GM12878 (cell line): ENCODE measurements around the gene TIMP4. TPM values are rescaled to one million over a fixed set of nuclear protein-coding genes. Genes with fewer than 3 reads are reported as not detected.

Experiments
- ATAC-seq: fragments of 200-7000 bp; cut with Tn5 transposase; 3 replicates; pipeline ENCODE4 v1.9.1; 2020; ENCODE audit warnings: mild to moderate bottlenecking, moderate library complexity
- BruUV-seq: library from RNA; stranded (reverse); fragments of 400-500 nt; replicated peaks from 2 replicates; lab custom pipeline; 2021; lab: Mats Ljungman, UMichigan
- CTCF ChIA-PET: fragments of 300-600 bp; sonication (Branson Sonifier 250); formaldehyde crosslinking; extraction: SDS; loops from one replicate; lab custom pipeline; 2021; ENCODE audit warnings: inconsistent platforms; lab: Yijun Ruan, JAX
- POLR2A ChIA-PET: fragments of 350-600 bp; formaldehyde crosslinking; extraction: SDS; loops from one replicate; lab custom pipeline; 2021; ENCODE audit warnings: inconsistent platforms; lab: Charles Lee
- RAD21 ChIA-PET: fragments of 300-600 bp; sonication (Branson Sonifier 250); formaldehyde crosslinking; loops from one replicate; lab custom pipeline; 2023; ENCODE audit warnings: antibody characterized with exemption; ENCODE audit not compliant: unreplicated experiment; lab: Charles Lee
- SMC1A ChIA-PET: fragments of 300-600 bp; sonication (Branson Sonifier 250); formaldehyde crosslinking; loops from one replicate; lab custom pipeline; 2023; ENCODE audit not compliant: unreplicated experiment, uncharacterized antibody; lab: Charles Lee
- DNase-seq: peaks from one replicate; pipeline ENCODE4 v3.0.0-alpha.2; 2011; ENCODE audit warnings: low read depth, low spot score
- FAIRE-seq: peaks from 3 replicates; lab custom pipeline; 2011; peaks lifted over from hg19 to GRCh38; lab: Jason Lieb, UNC
- H2AFZ ChIP-seq: 2 replicates; pipeline ENCODE4 v1.6.0; 2011; ENCODE audit warnings: low read depth, low read length, control low read depth; ENCODE audit not compliant: control insufficient read depth
- H3K27ac ChIP-seq: 2 replicates; pipeline ENCODE4 v1.5.1; 2011; ENCODE audit warnings: control low read depth; ENCODE audit not compliant: control insufficient read depth, insufficient read depth
- H3K27me3 ChIP-seq, 2 experiments: replicated peaks in 1 of 2; 2 replicates each; pipeline versions ENCODE4 v1.6.0 to v1.6.1; 2011; ENCODE audit warnings: low read length in 1 of 2; ENCODE audit not compliant: control insufficient read depth in 2 of 2, insufficient read depth in 2 of 2
- H3K36me3 ChIP-seq, 2 experiments: 2 replicates each; pipeline ENCODE4 v1.5.1; 2011; ENCODE audit warnings: low read length in 1 of 2; ENCODE audit not compliant: control insufficient read depth in 2 of 2, insufficient read depth in 2 of 2
- H3K4me1 ChIP-seq: 2 replicates; pipeline ENCODE4 v1.6.1; 2011; ENCODE audit warnings: mild to moderate bottlenecking, low read length, moderate library complexity, mixed read lengths; ENCODE audit not compliant: control insufficient read depth, insufficient read depth
- H3K4me2 ChIP-seq: 2 replicates; pipeline ENCODE4 v1.6.0; 2011; ENCODE audit warnings: control low read depth; ENCODE audit not compliant: control insufficient read depth, insufficient read depth
- H3K4me3 ChIP-seq: fragments of 200-600 bp; sonication (generic); 2 replicates; pipeline ENCODE4 v1.5.1; 2016
- H3K79me2 ChIP-seq: 2 replicates; pipeline ENCODE4 v1.6.0; 2011; ENCODE audit warnings: low read length; ENCODE audit not compliant: control insufficient read depth, insufficient read depth
- H3K9ac ChIP-seq: 2 replicates; pipeline ENCODE4 v1.8.0; 2011; ENCODE audit warnings: low read length, control low read depth, mixed read lengths; ENCODE audit not compliant: control insufficient read depth, insufficient read depth
- H3K9me3 ChIP-seq: replicated peaks from 3 replicates; pipeline ENCODE4 v1.5.1; 2011; ENCODE audit warnings: mild to moderate bottlenecking, low read length; ENCODE audit not compliant: control insufficient read depth, insufficient read depth
- H4K20me1 ChIP-seq: 2 replicates; pipeline ENCODE4 v1.6.0; 2011; ENCODE audit not compliant: control insufficient read depth, insufficient read depth
- JUNB ChIP-seq: IDR thresholded peaks from 2 replicates; pipeline ENCODE4 v1.6.1; 2016; ENCODE audit warnings: antibody characterized with exemption, mild to moderate bottlenecking
- KLF5 ChIP-seq: fragments of 450-650 bp; IDR thresholded peaks from 2 replicates; pipeline ENCODE4 v1.6.1; 2014; ENCODE audit warnings: mild to moderate bottlenecking; ENCODE audit not compliant: partially characterized antibody
- PKNOX1 ChIP-seq: fragments of 450-650 bp; IDR thresholded peaks from 2 replicates; pipeline ENCODE4 v1.6.1; 2016; ENCODE audit warnings: mild to moderate bottlenecking
- ZBED1 ChIP-seq: IDR thresholded peaks from 2 replicates; pipeline ENCODE4 v1.6.1; 2016; ENCODE audit warnings: borderline replicate concordance
- ZNF24 ChIP-seq: fragments of 450-650 bp; IDR thresholded peaks from 2 replicates; pipeline ENCODE4 v1.6.1; 2017; ENCODE audit warnings: antibody characterized with exemption, mild to moderate bottlenecking
- ZNF384 ChIP-seq: IDR thresholded peaks from 2 replicates; pipeline ENCODE4 v1.6.1; 2012; ENCODE audit warnings: low read depth, mild to moderate bottlenecking, low read length, improper control_type of control experiment, borderline replicate concordance
- WGBS: methylation state at CpG from one replicate; pipeline ENCODE4 v1.1.6; 2016; ENCODE audit warnings: low lambda C conversion rate; ENCODE audit not compliant: insufficient replicate concordance, insufficient coverage; ENCODE audit errors: missing lambda C conversion rate; 5-methylcytosine and 5-hydroxymethylcytosine counted together
- in situ Hi-C: fragments of 300-500 bp; cut with MboI; formaldehyde crosslinking; loops from 9 replicates; pipeline ENCODE4 v1.14.3; 2018; ENCODE audit warnings: mixed read lengths
- intact Hi-C: fragments of 100-400 bp; cut with micrococcal nuclease; formaldehyde crosslinking; loops from one replicate; pipeline ENCODE4 v1.14.2; 2022; ENCODE audit not compliant: unreplicated experiment
- polyA plus RNA-seq, 11 experiments: library from polyadenylated mRNA; depleted of rRNA in 4 of 11; unstranded in 6 of 11; stranded (reverse) in 5 of 11; fragments of >200 nt; fragmentation: Nextera tagmentation in 4 of 11; fragmentation: Illumina TruSeq in 1 of 11; extraction: Ambion mirVana in 4 of 11; extraction: Trizol in 1 of 11; gene quantifications; 1 replicate in 1 of 11; 2 replicates in 10 of 11; pipeline versions ENCODE4 v1.2.1 to v1.2.3, GENCODE V29; 2011 to 2016; ENCODE audit warnings: inconsistent platforms in 2 of 11, missing spikeins in 2 of 11, low read depth in 1 of 11
- total RNA-seq, 4 experiments: library from RNA; depleted of rRNA in 3 of 4; stranded (reverse); fragments of >200 nt in 3 of 4; fragmentation: Illumina TruSeq in 1 of 4; extraction: Trizol in 1 of 4; gene quantifications; 2 replicates each; pipeline versions ENCODE4 v1.2.1 to v1.2.3, GENCODE V29; 2013 to 2021

TIMP4 gene
- total and polyA plus RNA-seq, 10 of the 15 experiments (the other 5 are each of a cell fraction or from before 2014, with no cell fraction given), result 0.07 TPM; not detected in 9

- no peak for DNase-seq
- ChIA-PET RAD21 (no interaction called here), SMC1A (interaction anchor here (0.9 to 1.8 kb wide), 2 partner anchors 15 to 65 kb away, joined by 3 to 4 read pairs; no protein-coding TSS in a partner anchor), POLR2A (no interaction called here)
- Histone ChIP-seq H3K4me2 (no peak overlapping the region), H3K79me2 (no peaks in the 10 kb centered on the region), H3K4me3 (no peak overlapping the region), H3K27me3 (no peaks in the 10 kb centered on the region), H4K20me1 (no peaks in the 10 kb centered on the region)
- ATAC-seq, result no peak
- FAIRE-seq, result no peak
- WGBS, result 22% methylated on average over 2 of the region's 2 CpGs
- TF ChIP-seq ZBED1, result no peak
- TF ChIP-seq JUNB, result no peak
- no peak for TF ChIP-seq ZNF384
- no peak for TF ChIP-seq ZNF24
- no peak for TF ChIP-seq PKNOX1
- TF ChIP-seq, all 136 proteins: peak for 0
- CTCF ChIA-PET, result interaction anchor here (1.5 kb wide), 1 partner anchor 67 kb away, joined by 7 read pairs; no protein-coding TSS in a partner anchor
- Histone ChIP-seq H3K9me3 (no peaks in the 10 kb centered on the region), H3K9ac (no peak overlapping the region), H2AFZ (no peak overlapping the region), H3K4me1 (peaks cover 10% of the 10 kb centered on the region), H3K27ac (no peak overlapping the region), H3K36me3 (no peaks in the 10 kb centered on the region)
- in situ Hi-C loops (no loop called here), intact Hi-C loops (no loop called here)
- no TSS peak for BruUV-seq
These were observed 43.1 kb upstream of the TIMP4 start for GRCh38 chr3:12201813-12202212.

GRCh38 chr3:12198301-12198700, 39.6 kb upstream of the TIMP4 start:
- intact Hi-C loops, result no loop called here
- no TSS peak for BruUV-seq
- no peaks in the 10 kb centered on the region for H3K27me3 ChIP-seq
- RAD21 ChIA-PET, result no interaction called here
- no peak overlapping the region for H3K9ac ChIP-seq
- peaks cover 35% of the 10 kb centered on the region for H3K4me1 ChIP-seq
- CTCF ChIA-PET, result interaction anchor here (7.1 kb wide), 1 partner anchor 61 kb away, joined by 86 read pairs; no protein-coding TSS in a partner anchor
- H3K9me3 ChIP-seq, result no peaks in the 10 kb centered on the region
- no peaks in the 10 kb centered on the region for H3K79me2 ChIP-seq
- 86% methylated on average over 5 of the region's 5 CpGs for WGBS
- ATAC-seq (no peak), DNase-seq (no peak), FAIRE-seq (no peak)
- H3K4me3 ChIP-seq, result no peak overlapping the region
- H3K4me2 ChIP-seq, result no peak overlapping the region
- H2AFZ ChIP-seq, result no peak overlapping the region
- no peak overlapping the region for H3K27ac ChIP-seq
- no peaks in the 10 kb centered on the region for H3K36me3 ChIP-seq
- POLR2A ChIA-PET, result no interaction called here
- H4K20me1 ChIP-seq, result no peaks in the 10 kb centered on the region
- in situ Hi-C loops, result no loop called here
- TF ChIP-seq KLF5, result no peak
- SMC1A ChIA-PET, result interaction anchor here (9.2 kb wide), 1 partner anchor 14 kb away, joined by 83 read pairs; no protein-coding TSS in a partner anchor
